HL-60 (cell line): ENCODE results near the gene GIT2.

Experiments
- DNase-seq, 2 experiments: peaks; one replicate each; pipeline ENCODE4 v3.0.0-alpha.2; 2010 to 2020; ENCODE audit warnings: low read depth in 1 of 2, low spot score in 1 of 2
- H3K27ac ChIP-seq: fragments of 250-450 bp; sonication (Bioruptor Pico); replicated peaks from 2 replicates; pipeline ENCODE4 v1.5.1; 2020; ENCODE audit warnings: mild to moderate bottlenecking, moderate library complexity
- H3K27me3 ChIP-seq: fragments of 250-450 bp; sonication (Bioruptor Pico); 2 replicates; pipeline ENCODE4 v1.5.1; 2021; ENCODE audit warnings: mild to moderate bottlenecking, moderate library complexity; ENCODE audit not compliant: insufficient read depth, poor library complexity, severe bottlenecking
- H3K4me3 ChIP-seq: replicated peaks from 2 replicates; pipeline ENCODE4 v1.5.1; 2011; ENCODE audit warnings: mild to moderate bottlenecking, control low read depth, low read length; ENCODE audit not compliant: insufficient read depth
- CTCF ChIP-seq: IDR thresholded peaks from one replicate; pipeline ENCODE4 v1.5.1; 2011; ENCODE audit warnings: low read length, control low read depth, inconsistent platforms; ENCODE audit not compliant: insufficient read depth
- GABPA ChIP-seq: IDR thresholded peaks from 2 replicates; pipeline ENCODE4 v1.6.1; 2012; ENCODE audit warnings: low read depth
- POLR2AphosphoS5 ChIP-seq: IDR thresholded peaks from 2 replicates; pipeline ENCODE4 v1.6.1; 2012; ENCODE audit warnings: low read depth
- REST ChIP-seq: IDR thresholded peaks from 2 replicates; pipeline ENCODE4 v1.6.1; 2012; ENCODE audit warnings: low read depth; ENCODE audit not compliant: insufficient replicate concordance
- SPI1 ChIP-seq: IDR thresholded peaks from 2 replicates; pipeline ENCODE4 v1.6.1; 2012; ENCODE audit warnings: low read depth, mild to moderate bottlenecking, borderline replicate concordance

GIT2 gene

GRCh38 chr12:109921982-109922381 lies 74.2 kb downstream of the GIT2 start:
- H3K4me3 ChIP-seq = no peak overlapping the region
- no peaks in the 10 kb centered on the region for H3K27me3 ChIP-seq
- H3K27ac ChIP-seq = no peak overlapping the region
- DNase-seq = no peak
- no peak for TF ChIP-seq REST
- no peak for TF ChIP-seq CTCF
- TF ChIP-seq POLR2AphosphoS5 = no peak
- TF ChIP-seq GABPA = no peak
- no peak for TF ChIP-seq SPI1

DNA sequence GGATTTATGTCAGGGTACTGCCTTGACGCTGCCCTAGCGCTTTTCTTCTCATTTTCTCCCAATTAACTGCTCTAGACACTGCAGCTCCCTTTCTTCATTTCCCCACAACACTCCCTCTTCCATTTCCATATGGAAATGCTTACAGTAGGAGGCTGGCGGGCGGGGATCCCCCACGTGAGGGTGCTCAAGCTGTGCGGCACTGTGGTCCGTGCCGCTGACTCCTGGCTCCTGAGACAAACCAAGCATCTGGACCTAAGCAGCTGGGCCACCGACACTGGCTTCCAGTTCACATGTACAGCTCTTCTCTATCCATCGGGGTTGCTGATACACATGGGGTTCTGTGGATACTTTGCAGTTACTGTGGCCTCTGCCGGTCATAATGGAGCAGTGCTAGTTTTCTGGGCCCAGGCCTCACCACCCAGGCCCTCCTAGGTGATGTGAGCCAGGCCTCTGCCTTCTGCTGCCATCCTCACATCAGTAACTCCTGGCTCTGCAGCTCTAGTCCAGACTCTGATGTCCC lies 75.8 kb downstream of the GIT2 start:
- no peak overlapping the region for H3K4me3 ChIP-seq
- DNase-seq = no peak
- no peak for TF ChIP-seq SPI1
- no peak for TF ChIP-seq POLR2AphosphoS5
- TF ChIP-seq CTCF = no peak
- no peak for TF ChIP-seq REST
- no peak for TF ChIP-seq GABPA
- H3K27me3 ChIP-seq = no peaks in the 10 kb centered on the region
- H3K27ac ChIP-seq = no peak overlapping the region

- no peak overlapping the region for H3K4me3 ChIP-seq
- no peak for DNase-seq
- TF ChIP-seq SPI1 = no peak
- no peak for TF ChIP-seq CTCF
- no peak for TF ChIP-seq POLR2AphosphoS5
- no peak for TF ChIP-seq REST
- no peak for TF ChIP-seq GABPA
- H3K27me3 ChIP-seq = no peaks in the 10 kb centered on the region
- no peak overlapping the region for H3K27ac ChIP-seq
Measured at GRCh38 chr12:109919456-109919855, 76.7 kb downstream of the GIT2 start.
